ENCODE data around the gene MBP. TPM values are rescaled to one million over a fixed set of nuclear protein-coding genes. Genes with fewer than 3 reads are reported as not detected.

The MBP gene
- total and polyA plus RNA-seq, 2 of the 4 experiments (the other 2 are of a cell fraction): 0.72 to 0.90 TPM

DNA sequence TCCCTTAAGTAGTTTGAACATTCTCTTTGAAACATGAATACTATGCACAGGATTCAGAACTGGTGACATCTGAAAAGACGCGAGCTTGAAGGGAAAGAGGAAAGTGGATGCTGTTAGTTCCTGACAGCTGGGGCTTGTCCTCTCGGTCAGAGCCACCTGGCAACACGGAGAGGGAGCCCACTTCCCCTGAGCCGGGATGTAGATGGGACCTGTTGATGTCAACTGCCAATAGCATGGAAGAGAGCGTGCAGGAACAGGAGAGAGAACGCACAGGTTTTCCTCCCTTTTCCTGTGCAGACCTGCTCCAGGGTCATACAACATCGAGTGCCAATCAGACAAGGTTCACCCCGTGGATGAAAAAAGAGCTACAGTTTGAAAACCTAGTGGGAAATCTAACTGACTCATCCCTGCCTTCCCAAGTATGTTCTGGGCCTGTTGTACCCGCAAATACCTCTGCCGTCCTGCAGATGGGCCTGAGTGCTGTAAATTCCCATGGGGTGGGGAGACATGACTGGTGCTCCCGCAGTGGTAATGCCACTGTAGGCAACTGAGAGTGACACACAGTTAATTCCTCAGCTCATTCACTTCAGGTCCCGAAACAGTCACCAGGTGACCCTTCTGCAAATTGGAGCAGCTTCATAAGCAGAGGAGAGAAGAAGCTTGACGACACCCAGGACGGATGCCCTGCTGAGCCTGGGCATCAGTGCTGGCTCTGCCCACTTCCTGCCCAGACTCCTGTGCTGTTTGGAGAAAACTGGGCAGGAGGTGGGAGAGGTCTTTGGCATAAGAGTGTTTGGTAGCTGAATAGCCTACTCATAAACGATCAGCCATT lies 13.9 kb upstream of the MBP start:
- H3K9me1 ChIP-seq (ENCODE audit: insufficient read depth, low read length): no peaks in the 10 kb centered on the region
- no peak overlapping the region for H2BK120ac ChIP-seq (ENCODE audit: low read depth, low read length)
- no peak overlapping the region for H3K56ac ChIP-seq (ENCODE audit: extremely low read depth, insufficient read depth, low read length)
- WGBS, 2 experiments (ENCODE audit: extremely low coverage in 2 of 2, insufficient read length in 1 of 2): 49% methylated on average over 6 of the region's 16 CpGs; no CpG with 5 or more reads in 1 of the 2 experiments
- ATAC-seq (ENCODE audit: low read depth) (no peak), DNase-seq (no peak)
- no peak overlapping the region for H4K91ac ChIP-seq (ENCODE audit: insufficient read depth, low read depth, low read length)
- no peak overlapping the region; a peak in 1 of 4 replicates for H4K8ac ChIP-seq (ENCODE audit: low read depth in 2 of 2, low read length in 2 of 2)
- H3K4ac ChIP-seq (ENCODE audit: low read depth, low read length): no peak overlapping the region
- no peak overlapping the region for H3K27ac ChIP-seq (ENCODE audit: insufficient read depth, low read length)
- ChIA-PET POLR2A (ENCODE audit: unreplicated experiment) (no interaction called here), CTCF (no interaction called here)
- H3K4me3 ChIP-seq (ENCODE audit: insufficient read depth, low read depth, low read length): no peak overlapping the region
- no peaks in the 10 kb centered on the region for H3K36me3 ChIP-seq (ENCODE audit: control insufficient read depth, insufficient read depth, low read length)
- no TSS peak for BruUV-seq (replicated peaks)
- H3K14ac ChIP-seq (replicated peaks; ENCODE audit: low read depth, low read length): no peak overlapping the region
- in situ Hi-C loops (cut with MboI; ENCODE audit: low sequenced_read_pairs): no loop called here
- intact Hi-C loops (cut with micrococcal nuclease): no loop called here
- no peak overlapping the region for H2AK5ac ChIP-seq (ENCODE audit: low read depth, low read length)
- no peaks in the 10 kb centered on the region for H4K20me1 ChIP-seq (ENCODE audit: insufficient read depth, low read length)
- no peak overlapping the region for H3K23ac ChIP-seq (ENCODE audit: low read depth, low read length)
- no peak overlapping the region for H4K5ac ChIP-seq (ENCODE audit: low read depth, low read length)
- H2BK15ac ChIP-seq (ENCODE audit: low read depth, low read length): no peak overlapping the region
- H2AFZ ChIP-seq (replicated peaks; ENCODE audit: low read length, poor library complexity): no peak overlapping the region
- no peak overlapping the region for H2BK20ac ChIP-seq (ENCODE audit: low read depth, low read length)
- H2BK5ac ChIP-seq (ENCODE audit: low read depth, low read length, poor library complexity, severe bottlenecking): no peak overlapping the region
- H3K4me2 ChIP-seq (ENCODE audit: low read depth, low read length): no peak overlapping the region
- no peak overlapping the region for H2AK9ac ChIP-seq (replicated peaks; ENCODE audit: low read depth, low read length, poor library complexity)
- H3K4me1 ChIP-seq (ENCODE audit: control insufficient read depth, insufficient read depth, low read length): no peaks in the 10 kb centered on the region; the same call in 1 of the 2 replicates
- no peak overlapping the region for H3K18ac ChIP-seq (ENCODE audit: low read depth, low read length)
- peaks cover 7% of the 10 kb centered on the region; the same call in 1 of the 2 replicates for H3K9me3 ChIP-seq (ENCODE audit: control insufficient read depth, insufficient read depth, low read length)
- H3K79me1 ChIP-seq (ENCODE audit: low read depth in 1 of 2, low read length in 2 of 2): no peaks in the 10 kb centered on the region
- dilution Hi-C loops (cut with HindIII; ENCODE audit: low sequenced_read_pairs, unreplicated experiment): no loop called here
- no peaks in the 10 kb centered on the region for H3K27me3 ChIP-seq (ENCODE audit: control insufficient read depth, insufficient read depth, low read length)
- no peak overlapping the region for H3K9ac ChIP-seq (ENCODE audit: low read depth, low read length)
- no peak for TF ChIP-seq SMC3 (IDR thresholded peaks at IDR 0.05; ENCODE audit: low read depth, low read length)
- no peak for TF ChIP-seq ELK1 (IDR thresholded peaks at IDR 0.05; ENCODE audit: borderline replicate concordance, low read depth, low read length)
- TF ChIP-seq POLR2A (IDR thresholded peaks at IDR 0.05; ENCODE audit: low read depth, low read length): no peak
- TF ChIP-seq FOS (IDR thresholded peaks at IDR 0.05; ENCODE audit: low read depth, low read length): no peak
- TF ChIP-seq, protein P1, sequence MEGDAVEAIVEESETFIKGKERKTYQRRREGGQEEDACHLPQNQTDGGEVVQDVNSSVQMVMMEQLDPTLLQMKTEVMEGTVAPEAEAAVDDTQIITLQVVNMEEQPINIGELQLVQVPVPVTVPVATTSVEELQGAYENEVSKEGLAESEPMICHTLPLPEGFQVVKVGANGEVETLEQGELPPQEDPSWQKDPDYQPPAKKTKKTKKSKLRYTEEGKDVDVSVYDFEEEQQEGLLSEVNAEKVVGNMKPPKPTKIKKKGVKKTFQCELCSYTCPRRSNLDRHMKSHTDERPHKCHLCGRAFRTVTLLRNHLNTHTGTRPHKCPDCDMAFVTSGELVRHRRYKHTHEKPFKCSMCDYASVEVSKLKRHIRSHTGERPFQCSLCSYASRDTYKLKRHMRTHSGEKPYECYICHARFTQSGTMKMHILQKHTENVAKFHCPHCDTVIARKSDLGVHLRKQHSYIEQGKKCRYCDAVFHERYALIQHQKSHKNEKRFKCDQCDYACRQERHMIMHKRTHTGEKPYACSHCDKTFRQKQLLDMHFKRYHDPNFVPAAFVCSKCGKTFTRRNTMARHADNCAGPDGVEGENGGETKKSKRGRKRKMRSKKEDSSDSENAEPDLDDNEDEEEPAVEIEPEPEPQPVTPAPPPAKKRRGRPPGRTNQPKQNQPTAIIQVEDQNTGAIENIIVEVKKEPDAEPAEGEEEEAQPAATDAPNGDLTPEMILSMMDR (conservative IDR thresholded peaks at IDR 0.05; ENCODE audit: low read depth, low read length): no peak
- no peak for TF ChIP-seq RAD21 (IDR thresholded peaks at IDR 0.05; ENCODE audit: low read length)
- no peak for TF ChIP-seq MAFK (IDR thresholded peaks at IDR 0.05; ENCODE audit: low read depth, low read length)
- no peak for TF ChIP-seq MAZ (IDR thresholded peaks at IDR 0.05; ENCODE audit: borderline replicate concordance, low read depth, low read length)
- TF ChIP-seq MXI1 (IDR thresholded peaks at IDR 0.05; ENCODE audit: borderline replicate concordance, low read depth, low read length): no peak
- TF ChIP-seq CHD1 (IDR thresholded peaks at IDR 0.05; ENCODE audit: low read depth, low read length): no peak
- no peak for TF ChIP-seq BHLHE40 (IDR thresholded peaks at IDR 0.05; ENCODE audit: low read depth, low read length)
- TF ChIP-seq RCOR1 (IDR thresholded peaks at IDR 0.05; ENCODE audit: insufficient replicate concordance, low read length): no peak
- TF ChIP-seq, protein P2, sequence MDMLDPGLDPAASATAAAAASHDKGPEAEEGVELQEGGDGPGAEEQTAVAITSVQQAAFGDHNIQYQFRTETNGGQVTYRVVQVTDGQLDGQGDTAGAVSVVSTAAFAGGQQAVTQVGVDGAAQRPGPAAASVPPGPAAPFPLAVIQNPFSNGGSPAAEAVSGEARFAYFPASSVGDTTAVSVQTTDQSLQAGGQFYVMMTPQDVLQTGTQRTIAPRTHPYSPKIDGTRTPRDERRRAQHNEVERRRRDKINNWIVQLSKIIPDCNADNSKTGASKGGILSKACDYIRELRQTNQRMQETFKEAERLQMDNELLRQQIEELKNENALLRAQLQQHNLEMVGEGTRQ (IDR thresholded peaks at IDR 0.05; ENCODE audit: low read depth, low read length): no peak
- no peak for TF ChIP-seq NFE2L2 (IDR thresholded peaks at IDR 0.05; ENCODE audit: low read depth, low read length)
- no peak for TF ChIP-seq CEBPB (IDR thresholded peaks at IDR 0.05; ENCODE audit: low read depth, low read length)

Data from IMR-90 (cell line).